ENCODE results near the gene SPEF2.

- TF ChIP-seq POLR2AphosphoS5 (IDR thresholded peaks at IDR 0.05; ENCODE audit: low read depth, low read length) (no peak), POLR2A (IDR thresholded peaks at IDR 0.05; ENCODE audit: low read depth, low read length) (no peak), TAF1 (IDR thresholded peaks at IDR 0.05; ENCODE audit: borderline replicate concordance, low read depth, low read length) (no peak)
These were observed 181.5 kb downstream of the SPEF2 start for GRCh38 chr5:35799181-35799580.

Measured in GM12892 (cell line).